Activated effector memory CD4-positive, alpha-beta T cell treated with anti-CD3 and anti-CD28 coated beads, Interleukin-2, amount 50 U/mL, for 16 hours (primary cell): ENCODE data around the gene SMCP.

Experiments
- DNase-seq: peaks from one replicate; pipeline ENCODE4 v3.0.0-alpha.2; 2020

SMCP gene, protein sequence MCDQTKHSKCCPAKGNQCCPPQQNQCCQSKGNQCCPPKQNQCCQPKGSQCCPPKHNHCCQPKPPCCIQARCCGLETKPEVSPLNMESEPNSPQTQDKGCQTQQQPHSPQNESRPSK

DNA sequence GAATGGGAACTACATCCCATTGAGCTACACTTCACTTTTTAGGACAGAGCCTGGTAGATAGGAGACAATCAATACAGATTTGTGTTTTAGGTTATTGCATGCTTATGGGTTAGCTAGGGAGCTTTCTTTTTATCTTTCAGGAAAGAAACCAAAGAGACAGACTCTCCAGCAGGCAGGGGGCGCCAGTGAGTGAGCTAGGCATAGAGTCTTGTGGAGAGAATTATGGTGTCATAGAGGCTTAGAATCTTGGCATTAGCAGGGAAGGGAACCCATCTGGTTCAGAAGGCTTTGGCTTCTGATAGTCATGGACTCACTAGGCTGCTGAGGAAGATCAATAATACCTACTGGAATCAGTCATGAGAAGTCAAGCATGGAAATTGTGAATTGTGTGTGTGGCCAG lies at the start of gene SMCP:
Gene SMCP, plus strand, starts transcription at position 281 of the 400 bp plus-strand sequence. CDS start 6,101 bp downstream, outside the sequence.
- DNase-seq = no peak

- DNase-seq = no peak
These were observed 41.3 kb upstream of the SMCP start for GRCh38 chr1:152836870-152837269.

DNA sequence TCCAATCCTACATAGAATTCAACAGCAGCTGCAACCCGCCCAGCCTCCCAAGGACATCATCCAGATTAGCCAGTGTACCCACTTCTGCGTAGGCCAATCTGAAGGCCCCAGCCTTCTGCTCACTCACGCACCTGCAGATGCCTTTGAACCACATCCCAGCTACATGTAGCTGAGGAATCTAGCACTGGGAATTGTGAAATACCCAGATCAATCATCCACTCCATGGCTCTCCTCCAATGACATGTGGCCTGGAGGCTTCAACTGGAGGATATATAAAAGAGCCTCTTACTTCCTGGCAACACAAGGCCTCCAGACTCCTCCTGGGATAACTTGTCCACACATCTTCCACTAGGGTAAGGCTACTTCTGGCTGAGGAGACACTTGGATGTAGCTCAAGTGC lies 35.6 kb upstream of the SMCP start, which contains the start of gene LCE6A:
Gene LCE6A, plus strand, starts transcription at position 301 of the 400 bp plus-strand sequence. CDS start 665 bp downstream, outside the sequence.
- DNase-seq = no peak

DNA sequence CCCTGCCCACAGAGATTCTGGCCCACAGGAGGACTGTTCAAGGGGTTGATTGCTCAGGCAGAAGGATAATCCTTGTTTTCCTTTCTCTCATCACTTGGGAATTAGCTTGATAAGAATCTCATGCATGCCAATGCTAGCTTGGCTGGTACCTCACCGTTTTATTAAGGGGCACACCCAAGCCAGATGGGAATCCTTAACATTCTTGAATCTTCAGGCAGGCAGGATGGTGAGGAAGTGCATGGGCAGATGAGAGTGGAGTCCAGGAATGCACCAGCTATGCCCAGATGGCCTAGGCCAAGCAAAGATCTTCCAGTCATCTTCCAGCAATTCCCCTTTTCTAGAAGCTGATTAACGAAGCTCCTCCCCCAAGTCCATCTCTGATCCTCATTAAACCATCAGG lies 22.5 kb upstream of the SMCP start:
- no peak for DNase-seq

GRCh38 chr1:152858062-152858461 lies 20.1 kb upstream of the SMCP start:
- DNase-seq = no peak

GRCh38 chr1:152859696-152860095 lies 18.4 kb upstream of the SMCP start, which contains the start of gene LCE7A:
TSS of gene LCE7A (plus strand) at chr1:152859996. CDS start at chr1:152860698, 702 bp downstream.
- no peak for DNase-seq

DNA sequence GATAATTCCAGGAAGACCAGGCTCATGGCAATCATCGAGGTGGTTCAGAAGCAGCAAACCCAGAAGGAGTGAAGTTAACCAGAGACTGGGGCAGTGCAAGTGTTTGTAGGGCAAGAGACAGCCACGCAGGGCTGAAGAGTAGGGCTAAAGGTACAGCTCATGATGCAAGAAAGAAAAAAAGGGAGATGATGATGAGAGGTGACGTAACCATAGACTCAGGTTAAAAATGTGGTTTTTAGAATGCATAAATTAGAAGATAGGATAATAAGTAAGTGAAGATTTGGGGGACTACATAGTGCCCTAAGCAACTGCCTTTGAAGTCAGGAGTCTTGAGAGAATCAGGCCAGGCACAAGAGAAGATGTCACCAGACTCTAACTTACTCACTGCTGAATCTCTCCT lies 18.0 kb upstream of the SMCP start:
- no peak for DNase-seq

DNA sequence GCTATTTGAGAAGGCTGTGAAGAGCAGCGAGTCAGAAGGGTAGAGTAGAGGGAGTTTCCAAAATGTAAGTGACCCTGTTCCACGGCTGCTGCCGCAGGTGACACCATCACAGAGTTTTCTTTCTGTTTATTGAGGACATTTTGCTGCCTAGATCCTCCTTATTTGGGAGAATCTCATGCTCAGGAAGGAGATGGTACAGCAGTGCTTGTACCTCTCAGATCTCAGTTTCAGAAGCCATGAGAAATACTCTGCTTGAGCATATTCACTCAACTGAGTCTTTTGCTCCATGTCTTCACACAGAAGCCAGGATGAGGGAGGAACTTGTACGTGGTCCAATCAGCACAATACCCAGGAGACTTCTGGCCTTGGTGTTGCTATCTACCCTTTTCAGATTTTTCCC lies 16.7 kb upstream of the SMCP start:
- DNase-seq = no peak

- DNase-seq = no peak
These were observed 13.7 kb upstream of the SMCP start for GRCh38 chr1:152864443-152864842.

DNA sequence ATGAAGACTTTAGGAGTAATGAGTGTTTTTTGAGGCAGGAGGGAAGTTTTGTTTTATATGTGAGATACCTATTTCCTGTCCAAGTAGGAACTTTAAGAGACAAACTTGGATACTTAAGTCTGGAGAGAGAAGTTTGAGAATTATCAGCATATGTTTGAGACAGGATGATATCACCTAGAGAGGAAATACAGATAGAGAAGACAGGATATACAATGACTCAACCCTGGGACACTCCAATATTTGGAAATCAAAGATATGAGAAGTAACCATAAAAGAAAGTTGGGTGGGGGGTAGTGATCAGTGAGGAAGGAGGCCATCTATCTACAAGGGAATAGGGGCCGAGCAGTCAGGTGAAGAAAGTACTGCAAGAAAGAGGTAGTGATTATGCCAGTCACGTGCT lies 11.8 kb upstream of the SMCP start:
- DNase-seq = no peak

GRCh38 chr1:152869808-152870419 lies 8.2 kb upstream of the SMCP start:
- peak; percentile 78 for DNase-seq

- no peak for DNase-seq
These were observed 7.0 kb upstream of the SMCP start for GRCh38 chr1:152870831-152871730.

DNA sequence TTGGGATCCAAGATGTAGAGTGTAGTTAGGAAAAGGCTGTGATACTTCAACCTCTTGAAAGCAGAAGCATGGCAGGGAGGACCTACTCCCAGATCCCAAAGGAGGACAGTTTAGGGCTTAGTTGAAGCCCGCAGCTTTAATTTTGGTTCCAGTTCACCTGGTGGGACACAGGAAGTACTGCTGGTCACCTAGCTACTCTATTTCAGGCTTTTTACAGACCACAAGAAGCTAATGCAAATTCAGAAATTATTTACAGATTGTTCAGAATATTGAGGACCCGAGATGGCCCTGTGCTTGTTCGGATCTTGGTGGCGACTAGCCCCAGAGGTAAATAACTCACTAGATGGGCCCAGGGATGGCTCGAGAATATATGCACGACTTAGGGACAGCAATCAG lies 6.4 kb upstream of the SMCP start:
- no peak for DNase-seq

DNA sequence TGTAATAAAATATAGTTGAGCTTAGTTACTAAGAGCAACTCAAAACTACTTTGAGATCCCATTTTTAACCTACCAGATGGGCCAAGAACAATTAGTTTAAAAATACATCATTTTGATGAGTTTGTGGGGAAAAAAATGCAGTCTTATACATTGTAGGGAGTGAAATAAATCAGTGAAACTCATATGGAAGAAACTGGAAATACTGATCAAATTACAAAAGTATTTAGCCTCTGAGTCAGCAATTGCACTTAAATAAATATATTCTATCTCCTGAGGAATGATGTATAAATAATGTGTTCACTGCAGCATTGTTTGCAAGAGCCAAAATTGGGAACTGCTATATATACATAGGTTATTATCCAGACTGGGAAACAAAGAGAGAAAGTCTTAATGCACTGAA lies 4.6 kb upstream of the SMCP start:
- DNase-seq = no peak

DNA sequence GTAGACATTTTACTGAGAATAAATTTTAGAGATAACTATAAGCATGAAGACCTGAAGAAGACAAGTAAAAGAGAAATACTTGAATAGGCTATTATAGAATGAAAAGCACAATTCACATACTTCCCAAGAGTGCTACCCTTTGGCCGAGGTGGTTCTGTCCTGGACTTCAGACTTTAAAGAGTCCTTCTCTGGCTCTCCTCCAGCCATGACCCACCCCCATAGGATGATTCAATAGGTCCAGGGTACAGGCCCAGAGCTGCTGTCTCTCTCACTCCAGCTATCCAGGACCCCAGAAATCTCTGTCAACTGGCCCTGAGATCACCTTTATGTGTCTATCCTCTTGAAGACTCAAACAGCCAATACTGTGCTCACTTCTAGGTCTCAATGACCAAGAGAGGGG lies 1.3 kb upstream of the SMCP start:
- no peak for DNase-seq

GRCh38 chr1:152879559-152880198 lies 1.6 kb downstream of the SMCP start:
- no peak for DNase-seq

GRCh38 chr1:152880316-152880715 lies 2.2 kb downstream of the SMCP start:
- no peak for DNase-seq

GRCh38 chr1:152880907-152881306 lies 2.8 kb downstream of the SMCP start:
- DNase-seq = no peak

DNA sequence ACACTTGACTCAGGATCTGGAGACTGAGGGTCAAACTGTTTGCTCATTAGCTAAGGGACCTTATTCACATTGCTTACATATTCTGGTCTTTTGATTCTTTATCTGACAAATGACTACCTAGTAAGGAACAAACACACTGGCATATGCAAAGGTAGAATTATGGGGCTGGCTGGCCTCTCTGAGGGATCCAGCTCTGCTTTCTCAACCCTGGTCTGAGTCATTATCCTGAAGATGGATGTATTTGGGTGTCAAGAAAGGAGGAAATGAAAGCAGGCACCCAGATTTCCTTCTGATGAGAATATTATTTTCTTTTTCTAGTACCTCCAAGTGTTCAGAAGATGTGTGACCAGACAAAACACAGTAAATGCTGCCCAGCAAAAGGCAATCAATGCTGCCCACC lies 6.0 kb downstream of the SMCP start:
- DNase-seq = no peak

DNA sequence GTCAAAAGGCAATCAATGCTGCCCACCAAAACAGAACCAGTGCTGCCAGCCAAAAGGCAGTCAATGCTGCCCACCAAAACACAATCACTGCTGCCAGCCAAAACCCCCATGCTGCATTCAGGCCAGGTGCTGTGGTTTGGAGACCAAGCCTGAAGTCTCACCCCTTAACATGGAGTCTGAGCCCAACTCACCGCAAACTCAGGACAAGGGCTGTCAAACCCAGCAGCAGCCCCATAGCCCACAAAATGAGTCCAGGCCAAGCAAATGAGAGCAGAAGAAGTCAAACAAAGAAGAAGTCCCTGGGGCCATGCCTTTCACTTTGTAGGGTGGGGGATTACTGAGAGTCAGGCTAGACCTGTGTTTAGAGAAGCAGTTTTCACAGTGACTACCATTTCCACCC lies 6.4 kb downstream of the SMCP start:
- DNase-seq = no peak

- DNase-seq = no peak
These were observed 7.0 kb downstream of the SMCP start for GRCh38 chr1:152884966-152885624.

GRCh38 chr1:152886085-152886484 lies 8.0 kb downstream of the SMCP start:
- DNase-seq = no peak
